ENCODE results near the gene LHFPL6. TPM values are rescaled to one million over a fixed set of nuclear protein-coding genes. Genes with fewer than 3 reads are reported as not detected.

The LHFPL6 gene
- total and polyA plus RNA-seq, 2 experiments from 2014 or later: 7.8 to 9.5 TPM

DNA sequence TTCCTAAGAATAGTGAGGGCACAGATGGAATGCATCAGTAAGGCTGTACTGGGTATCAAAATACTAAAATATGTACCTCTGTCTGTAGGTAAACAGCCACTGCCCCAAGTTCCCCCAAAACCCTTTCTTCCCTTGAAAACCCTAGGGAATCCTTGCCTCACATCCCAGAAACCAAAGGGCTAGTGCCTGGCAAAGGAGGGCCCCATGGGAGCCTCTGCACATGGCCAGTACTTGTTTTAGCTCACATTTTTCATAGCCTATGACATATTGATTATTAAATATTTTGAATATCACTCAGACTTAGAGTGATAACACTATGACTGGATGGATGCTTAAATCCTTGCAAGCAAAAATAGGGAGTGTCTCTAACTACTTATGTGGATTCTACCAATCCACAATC is 237.1 kb downstream of the LHFPL6 start:
- no peak overlapping the region for H3K4me3 ChIP-seq
- Mint-ChIP-seq H3K9me3 (peaks cover 3% of the 10 kb centered on the region; the same call in 1 of the 3 replicates), H3K27ac (no peak overlapping the region), H3K36me3 (ENCODE audit: low read depth) (no peaks in the 10 kb centered on the region), H3K4me1 (peaks cover 16% of the 10 kb centered on the region), H3K4me3 (no peak overlapping the region), H3K27me3 (ENCODE audit: insufficient read depth, low read depth, poor library complexity) (peaks cover 5% of the 10 kb centered on the region)
- TF ChIP-seq REST (IDR thresholded peaks at IDR 0.05; ENCODE audit: unreplicated experiment) (no peak), NANOG (IDR thresholded peaks at IDR 0.05; ENCODE audit: borderline replicate concordance) (no peak), POLR2AphosphoS5 (IDR thresholded peaks at IDR 0.05; ENCODE audit: low read depth) (no peak), ZNF462 (CRISPR knock-in tag; IDR thresholded peaks at IDR 0.05) (no peak), CTCF (conservative IDR thresholded peaks at IDR 0.05; ENCODE audit: low read depth in 2 of 2) (no peak), ZNF114 (CRISPR knock-in tag; IDR thresholded peaks at IDR 0.05) (no peak), ETS1 (IDR thresholded peaks at IDR 0.05) (no peak), EZH2 (IDR thresholded peaks at IDR 0.05; ENCODE audit: low read depth, unreplicated experiment) (no peak), ZNF331 (CRISPR knock-in tag; IDR thresholded peaks at IDR 0.05; ENCODE audit: low read depth) (no peak), CREB1 (CRISPR knock-in tag; IDR thresholded peaks at IDR 0.05; ENCODE audit: low read depth) (no peak), STAT1 (IDR thresholded peaks at IDR 0.05; ENCODE audit: unreplicated experiment) (no peak)
- no peaks in the 10 kb centered on the region for H3K9me2 ChIP-seq (ENCODE audit: insufficient read depth)
- no peak overlapping the region for H3K27ac ChIP-seq (ENCODE audit: low read depth)
- no peaks in the 10 kb centered on the region; the same call in 1 of the 2 replicates for H4K20me1 ChIP-seq (replicated peaks; ENCODE audit: insufficient read depth)
- H3K36me3 ChIP-seq (ENCODE audit: insufficient read depth): no peaks in the 10 kb centered on the region
- H3K4me2 ChIP-seq: no peak overlapping the region
- H3K27me3 ChIP-seq (ENCODE audit: insufficient read depth): no peaks in the 10 kb centered on the region
- peaks cover 5% of the 10 kb centered on the region; the same call in 1 of the 2 replicates for H3K4me1 ChIP-seq (ENCODE audit: insufficient read depth)
- H2AFZ ChIP-seq: no peak overlapping the region
- H3F3A ChIP-seq (replicated peaks; ENCODE audit: low read depth): no peaks in the 10 kb centered on the region
- ATAC-seq: no peak
- DNase-seq (ENCODE audit: low spot score): no peak
- no peaks in the 10 kb centered on the region for H3K79me2 ChIP-seq (replicated peaks; ENCODE audit: insufficient read depth)

Measured in GM23338 (cell line).